M059J (cell line): Measurements from ENCODE around the gene HDDC3. TPM values are rescaled to one million over a fixed set of nuclear protein-coding genes. Genes with fewer than 3 reads are reported as not detected.

Experiments used
- DNase-seq: peaks from one replicate; pipeline ENCODE4 v3.0.0-alpha.2; 2012; ENCODE audit warnings: low read depth
- total RNA-seq: library from RNA; depleted of rRNA; stranded (reverse); fragments of >200 nt; shearing (Covaris generic); gene quantifications from 2 replicates; pipeline ENCODE4 v1.2.3, GENCODE V29; 2014

HDDC3 gene
- total RNA-seq, 1 experiment from 2014 or later = 9.9 TPM

DNA sequence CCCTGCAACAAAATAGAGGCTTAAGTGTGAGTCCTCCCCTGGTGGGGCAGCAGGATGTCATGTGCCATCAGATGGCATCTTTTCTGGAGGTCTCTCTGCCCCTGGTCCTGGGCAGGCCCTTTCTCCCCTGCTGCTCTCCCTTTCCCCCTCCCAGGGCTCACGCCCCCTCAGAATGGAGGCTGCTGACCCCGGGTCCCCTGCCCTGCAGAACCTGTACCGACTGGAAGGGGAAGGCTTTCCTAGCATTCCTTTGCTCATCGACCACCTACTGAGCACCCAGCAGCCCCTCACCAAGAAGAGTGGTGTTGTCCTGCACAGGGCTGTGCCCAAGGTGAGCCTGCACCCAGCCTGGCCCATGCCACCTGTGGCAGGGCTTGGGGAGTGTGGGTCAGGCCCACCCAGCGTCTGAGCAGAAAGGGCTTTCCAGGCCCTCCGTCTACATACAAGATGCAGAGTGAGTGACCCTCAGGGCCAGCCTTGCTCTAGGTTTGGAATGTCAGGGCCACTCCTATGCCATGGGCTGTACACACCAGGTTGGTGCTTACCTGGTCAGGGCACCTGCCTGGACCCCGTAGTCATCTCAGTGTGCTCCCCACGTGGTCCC, 40.9 kb downstream of the HDDC3 start:
- DNase-seq = no peak

DNA sequence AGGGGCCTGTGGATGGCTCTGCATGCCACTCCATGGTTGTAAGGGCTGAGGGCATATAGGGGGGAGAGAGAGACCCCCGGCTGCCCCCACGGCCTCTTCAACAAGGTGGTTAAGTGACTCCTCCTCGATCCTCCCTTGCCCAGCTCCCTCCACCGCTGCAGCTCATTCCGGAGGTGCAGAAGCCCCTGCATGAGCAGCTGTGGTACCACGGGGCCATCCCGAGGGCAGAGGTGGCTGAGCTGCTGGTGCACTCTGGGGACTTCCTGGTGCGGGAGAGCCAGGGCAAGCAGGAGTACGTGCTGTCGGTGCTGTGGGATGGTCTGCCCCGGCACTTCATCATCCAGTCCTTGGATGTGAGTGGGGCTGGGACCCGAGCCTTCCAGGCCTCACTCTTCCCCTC, 41.5 kb downstream of the HDDC3 start:
- DNase-seq = no peak

DNA sequence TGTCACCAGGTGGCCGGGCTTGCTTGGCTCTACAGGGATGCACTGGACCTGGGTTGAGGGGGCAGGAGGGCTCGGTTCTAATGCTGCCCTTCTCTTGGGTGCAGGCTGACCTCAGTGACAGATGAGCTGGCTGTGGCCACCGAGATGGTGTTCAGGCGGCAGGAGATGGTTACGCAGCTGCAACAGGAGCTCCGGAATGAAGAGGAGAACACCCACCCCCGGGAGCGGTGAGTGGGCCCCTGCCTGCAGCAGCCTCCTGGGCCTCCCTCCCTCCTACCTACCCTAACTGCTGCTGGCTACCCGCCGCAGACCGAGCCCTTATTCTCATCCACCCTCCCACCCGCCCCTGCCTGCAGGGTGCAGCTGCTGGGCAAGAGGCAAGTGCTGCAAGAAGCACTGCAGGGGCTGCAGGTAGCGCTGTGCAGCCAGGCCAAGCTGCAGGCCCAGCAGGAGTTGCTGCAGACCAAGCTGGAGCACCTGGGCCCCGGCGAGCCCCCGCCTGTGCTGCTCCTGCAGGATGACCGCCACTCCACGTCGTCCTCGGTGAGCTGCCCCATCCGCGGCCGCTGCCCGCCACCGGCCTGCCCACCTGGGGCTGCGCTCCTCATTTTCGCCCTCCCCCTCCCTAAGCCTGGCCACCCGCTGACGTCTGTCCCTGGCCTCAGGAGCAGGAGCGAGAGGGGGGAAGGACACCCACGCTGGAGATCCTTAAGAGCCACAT, 42.5 kb downstream of the HDDC3 start:
- no peak for DNase-seq

DNA sequence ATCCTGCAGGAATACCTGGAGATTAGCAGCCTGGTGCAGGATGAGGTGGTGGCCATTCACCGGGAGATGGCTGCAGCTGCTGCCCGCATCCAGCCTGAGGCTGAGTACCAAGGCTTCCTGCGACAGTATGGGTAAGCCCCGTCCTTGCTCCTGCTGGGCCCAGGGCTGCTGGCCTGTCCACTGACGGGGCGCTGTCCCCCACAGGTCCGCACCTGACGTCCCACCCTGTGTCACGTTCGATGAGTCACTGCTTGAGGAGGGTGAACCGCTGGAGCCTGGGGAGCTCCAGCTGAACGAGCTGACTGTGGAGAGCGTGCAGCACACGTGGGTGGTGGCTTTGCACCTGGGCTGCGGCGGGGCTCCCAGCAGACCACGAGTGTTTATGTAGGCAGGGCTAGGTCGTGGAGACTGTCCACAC, 43.0 kb downstream of the HDDC3 start:
- DNase-seq = no peak

DNA sequence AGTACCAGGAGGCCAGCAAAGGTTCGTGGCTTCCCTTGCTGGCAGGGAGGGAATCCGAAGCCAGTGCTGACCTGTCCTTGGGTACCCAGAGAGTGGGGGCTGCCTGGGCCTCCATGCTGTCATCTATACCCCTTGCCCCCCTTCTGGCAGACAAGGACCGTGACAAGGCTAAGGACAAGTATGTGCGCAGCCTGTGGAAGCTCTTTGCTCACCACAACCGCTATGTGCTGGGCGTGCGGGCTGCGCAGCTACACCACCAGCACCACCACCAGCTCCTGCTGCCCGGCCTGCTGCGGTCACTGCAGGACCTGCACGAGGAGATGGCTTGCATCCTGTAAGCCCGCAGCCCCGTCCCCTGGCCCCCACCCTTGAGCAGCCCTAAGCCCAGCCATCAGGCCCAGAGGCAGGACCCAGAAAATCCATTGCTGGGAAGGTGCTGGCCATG, 45.3 kb downstream of the HDDC3 start:
- no peak for DNase-seq

DNA sequence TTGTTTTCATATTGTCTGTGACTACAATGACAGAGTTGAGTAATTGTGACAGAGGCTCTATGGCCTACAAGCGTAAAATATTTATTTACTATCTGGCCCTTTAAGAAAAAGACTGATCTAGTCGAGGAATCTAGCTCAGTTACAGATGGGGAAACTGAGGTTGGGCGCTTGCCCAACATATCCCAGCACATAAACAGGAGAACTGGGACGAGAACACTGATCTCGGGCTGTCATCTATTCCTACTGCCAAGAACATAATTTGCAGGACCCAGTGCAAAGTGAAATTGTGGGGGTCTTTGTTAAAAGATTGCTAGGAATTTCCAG, 46.1 kb downstream of the HDDC3 start:
- DNase-seq = no peak

DNA sequence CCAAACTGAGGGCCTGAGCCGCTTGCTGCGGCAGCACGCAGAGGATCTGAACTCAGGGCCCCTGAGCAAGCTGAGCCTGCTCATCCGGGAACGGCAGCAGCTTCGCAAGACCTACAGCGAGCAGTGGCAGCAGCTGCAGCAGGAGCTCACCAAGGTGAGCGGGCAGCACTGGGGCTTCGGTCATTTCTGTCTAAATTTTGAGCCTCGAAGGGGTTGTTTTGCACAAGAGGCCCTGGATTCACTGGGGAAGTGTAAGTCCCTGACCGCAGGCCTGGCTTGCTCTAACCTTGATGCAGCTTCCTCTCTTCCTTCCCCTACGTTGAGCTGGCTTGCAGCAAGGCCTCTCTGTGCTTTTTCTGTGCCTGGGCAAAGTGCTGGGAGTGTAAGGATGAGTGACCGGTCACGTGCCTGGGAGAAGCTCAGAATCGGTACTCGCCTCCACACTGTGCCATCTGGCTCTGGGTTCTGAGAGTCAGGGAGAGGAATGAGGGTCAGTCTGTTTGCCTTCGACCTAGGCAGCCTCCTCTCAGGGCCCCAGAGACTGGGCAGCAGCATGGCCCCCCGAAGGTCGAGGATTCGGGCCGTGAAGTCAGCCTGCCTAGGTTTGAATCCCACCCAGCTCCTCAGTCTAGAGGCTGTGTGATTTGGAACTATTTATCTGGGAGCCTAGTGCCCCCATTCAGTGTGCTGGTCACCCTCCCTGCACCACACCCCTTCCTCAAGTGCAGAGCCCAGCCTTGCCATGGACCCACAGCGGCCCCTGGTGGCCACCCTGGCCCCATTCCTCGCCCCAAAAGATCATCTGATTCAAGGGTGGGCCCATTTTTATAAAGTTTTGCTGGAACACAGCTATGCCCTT, 46.7 kb downstream of the HDDC3 start:
- peak; percentile 37 for DNase-seq

DNA sequence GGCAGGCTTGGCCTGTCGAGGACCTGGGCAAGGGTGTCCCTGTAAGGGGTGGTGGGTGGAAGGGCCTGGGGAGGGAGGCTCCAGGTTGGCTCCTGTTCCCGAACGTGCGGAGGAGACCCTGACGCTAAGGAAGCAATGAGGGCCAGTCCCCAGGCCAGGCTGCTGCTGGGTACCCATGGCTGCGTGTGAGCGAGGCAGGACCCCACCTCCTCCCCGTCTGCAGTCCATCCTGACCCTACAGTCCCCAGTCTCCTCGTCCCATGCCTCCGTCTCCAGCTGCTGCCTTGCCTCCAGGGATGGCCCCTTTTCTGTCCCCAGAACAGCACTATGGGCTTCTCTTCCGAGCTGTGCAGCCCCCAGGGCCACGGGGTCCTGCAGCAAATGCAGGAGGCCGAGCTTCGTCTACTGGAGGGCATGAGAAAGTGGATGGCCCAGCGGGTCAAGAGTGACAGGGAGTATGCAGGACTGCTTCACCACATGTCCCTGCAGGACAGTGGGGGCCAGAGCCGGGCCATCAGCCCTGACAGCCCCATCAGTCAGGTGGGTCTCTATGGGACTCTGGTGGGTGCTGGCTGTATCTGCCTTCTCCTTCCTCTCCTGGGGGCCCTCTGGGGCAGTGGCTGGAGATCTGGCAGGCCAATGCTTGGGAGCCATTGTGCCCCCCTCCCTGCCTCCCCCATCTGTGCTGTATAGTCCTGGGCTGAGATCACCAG, 47.5 kb downstream of the HDDC3 start:
- no peak for DNase-seq

DNA sequence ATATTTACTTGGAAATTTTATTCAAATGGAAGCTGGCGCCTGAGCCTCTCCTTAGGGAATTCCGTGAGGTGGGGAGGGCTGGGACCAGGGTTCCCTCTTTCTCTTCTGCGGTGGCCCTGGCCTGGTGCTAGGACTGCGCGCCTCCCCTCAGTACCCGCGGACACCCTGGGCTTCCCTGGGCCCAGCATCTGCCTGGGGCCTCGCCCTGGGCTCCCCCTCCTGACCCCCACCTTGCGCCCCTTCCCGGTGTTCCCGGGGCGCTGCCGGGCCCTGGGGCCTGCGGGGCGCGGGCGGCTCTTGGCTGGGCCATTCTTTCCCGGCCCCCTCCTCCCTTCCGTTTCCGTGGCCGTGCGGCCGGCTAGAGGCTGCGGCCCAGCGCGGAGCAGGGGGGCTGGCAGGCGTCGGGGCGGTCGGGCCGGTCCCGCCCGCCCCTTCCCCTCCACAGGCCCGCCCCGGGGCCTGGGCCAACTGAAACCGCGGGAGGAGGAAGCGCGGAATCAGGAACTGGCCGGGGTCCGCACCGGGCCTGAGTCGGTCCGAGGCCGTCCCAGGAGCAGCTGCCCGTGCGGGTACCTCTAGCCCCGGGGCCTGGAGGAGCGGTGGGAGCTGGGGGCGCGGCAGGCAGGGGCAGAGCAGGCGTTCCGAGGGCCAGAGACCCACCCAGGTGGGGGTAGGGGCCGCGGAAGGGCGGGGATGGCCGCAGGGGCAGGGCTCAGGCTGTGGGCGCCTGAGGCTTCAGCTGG, 48.2 kb downstream of the HDDC3 start, which contains the start of gene FES:
TSS of gene FES (plus strand) at position 529 of the 743 bp plus-strand sequence. CDS start 542 bp downstream, outside the sequence.
- no peak for DNase-seq

DNA sequence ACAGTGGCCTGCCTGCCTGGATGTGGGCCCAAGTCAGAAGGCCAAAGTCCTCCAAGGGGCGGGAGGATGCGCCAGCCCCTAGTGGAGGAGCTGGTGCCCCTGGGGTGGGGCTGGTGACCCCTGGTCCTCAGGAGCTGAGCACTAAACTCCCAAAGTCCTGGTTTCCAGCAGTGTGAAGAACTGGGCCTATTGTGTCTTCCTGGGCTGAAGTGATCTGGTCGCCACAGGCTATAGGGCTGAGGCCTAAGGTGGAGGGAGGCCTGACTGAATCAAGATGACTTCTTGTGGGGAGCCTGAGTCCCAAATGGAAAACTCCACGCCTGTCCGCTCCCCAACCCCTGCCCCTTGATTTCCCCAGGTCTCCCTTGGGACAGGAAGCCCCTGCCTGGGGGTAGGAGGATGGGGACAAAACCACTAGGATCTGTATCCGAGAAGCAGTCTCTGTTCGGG, 48.8 kb downstream of the HDDC3 start:
- no peak for DNase-seq

DNA sequence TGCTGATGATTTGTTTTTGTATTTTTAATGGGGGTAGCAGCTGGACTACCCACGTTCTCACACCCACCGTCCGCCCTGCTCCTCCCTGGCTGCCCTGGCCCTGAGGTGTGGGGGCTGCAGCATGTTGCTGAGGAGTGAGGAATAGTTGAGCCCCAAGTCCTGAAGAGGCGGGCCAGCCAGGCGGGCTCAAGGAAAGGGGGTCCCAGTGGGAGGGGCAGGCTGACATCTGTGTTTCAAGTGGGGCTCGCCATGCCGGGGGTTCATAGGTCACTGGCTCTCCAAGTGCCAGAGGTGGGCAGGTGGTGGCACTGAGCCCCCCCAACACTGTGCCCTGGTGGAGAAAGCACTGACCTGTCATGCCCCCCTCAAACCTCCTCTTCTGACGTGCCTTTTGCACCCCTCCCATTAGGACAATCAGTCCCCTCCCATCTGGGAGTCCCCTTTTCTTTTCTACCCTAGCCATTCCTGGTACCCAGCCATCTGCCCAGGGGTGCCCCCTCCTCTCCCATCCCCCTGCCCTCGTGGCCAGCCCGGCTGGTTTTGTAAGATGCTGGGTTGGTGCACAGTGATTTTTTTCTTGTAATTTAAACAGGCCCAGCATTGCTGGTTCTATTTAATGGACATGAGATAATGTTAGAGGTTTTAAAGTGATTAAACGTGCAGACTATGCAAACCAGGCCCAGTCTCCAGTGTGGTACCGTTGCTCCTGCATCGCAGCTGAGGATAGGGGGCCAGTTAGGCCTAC, 49.4 kb downstream of the HDDC3 start:
- no peak for DNase-seq

DNA sequence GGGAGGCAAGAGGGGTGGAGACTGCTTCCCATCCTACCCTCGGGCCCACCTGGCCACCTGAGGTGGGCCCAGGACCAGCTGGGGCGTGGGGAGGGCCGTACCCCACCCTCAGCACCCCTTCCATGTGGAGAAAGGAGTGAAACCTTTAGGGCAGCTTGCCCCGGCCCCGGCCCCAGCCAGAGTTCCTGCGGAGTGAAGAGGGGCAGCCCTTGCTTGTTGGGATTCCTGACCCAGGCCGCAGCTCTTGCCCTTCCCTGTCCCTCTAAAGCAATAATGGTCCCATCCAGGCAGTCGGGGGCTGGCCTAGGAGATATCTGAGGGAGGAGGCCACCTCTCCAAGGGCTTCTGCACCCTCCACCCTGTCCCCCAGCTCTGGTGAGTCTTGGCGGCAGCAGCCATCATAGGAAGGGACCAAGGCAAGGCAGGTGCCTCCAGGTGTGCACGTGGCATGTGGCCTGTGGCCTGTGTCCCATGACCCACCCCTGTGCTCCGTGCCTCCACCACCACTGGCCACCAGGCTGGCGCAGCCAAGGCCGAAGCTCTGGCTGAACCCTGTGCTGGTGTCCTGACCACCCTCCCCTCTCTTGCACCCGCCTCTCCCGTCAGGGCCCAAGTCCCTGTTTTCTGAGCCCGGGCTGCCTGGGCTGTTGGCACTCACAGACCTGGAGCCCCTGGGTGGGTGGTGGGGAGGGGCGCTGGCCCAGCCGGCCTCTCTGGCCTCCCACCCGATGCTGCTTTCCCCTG, 50.2 kb downstream of the HDDC3 start:
- no peak for DNase-seq

DNA sequence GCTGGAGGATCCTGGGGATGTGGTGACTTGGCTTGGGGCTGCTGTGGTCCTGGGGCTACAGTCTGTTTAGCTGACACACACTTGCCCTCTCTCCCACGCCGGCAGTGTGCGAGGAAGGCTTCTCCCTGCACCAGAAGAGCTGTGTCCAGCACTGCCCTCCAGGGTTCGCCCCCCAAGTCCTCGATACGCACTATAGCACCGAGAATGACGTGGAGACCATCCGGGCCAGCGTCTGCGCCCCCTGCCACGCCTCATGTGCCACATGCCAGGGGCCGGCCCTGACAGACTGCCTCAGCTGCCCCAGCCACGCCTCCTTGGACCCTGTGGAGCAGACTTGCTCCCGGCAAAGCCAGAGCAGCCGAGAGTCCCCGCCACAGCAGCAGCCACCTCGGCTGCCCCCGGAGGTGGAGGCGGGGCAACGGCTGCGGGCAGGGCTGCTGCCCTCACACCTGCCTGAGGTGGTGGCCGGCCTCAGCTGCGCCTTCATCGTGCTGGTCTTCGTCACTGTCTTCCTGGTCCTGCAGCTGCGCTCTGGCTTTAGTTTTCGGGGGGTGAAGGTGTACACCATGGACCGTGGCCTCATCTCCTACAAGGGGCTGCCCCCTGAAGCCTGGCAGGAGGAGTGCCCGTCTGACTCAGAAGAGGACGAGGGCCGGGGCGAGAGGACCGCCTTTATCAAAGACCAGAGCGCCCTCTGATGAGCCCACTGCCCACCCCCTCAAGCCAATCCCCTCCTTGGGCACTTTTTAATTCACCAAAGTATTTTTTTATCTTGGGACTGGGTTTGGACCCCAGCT, 51.0 kb downstream of the HDDC3 start:
- DNase-seq = no peak

DNA sequence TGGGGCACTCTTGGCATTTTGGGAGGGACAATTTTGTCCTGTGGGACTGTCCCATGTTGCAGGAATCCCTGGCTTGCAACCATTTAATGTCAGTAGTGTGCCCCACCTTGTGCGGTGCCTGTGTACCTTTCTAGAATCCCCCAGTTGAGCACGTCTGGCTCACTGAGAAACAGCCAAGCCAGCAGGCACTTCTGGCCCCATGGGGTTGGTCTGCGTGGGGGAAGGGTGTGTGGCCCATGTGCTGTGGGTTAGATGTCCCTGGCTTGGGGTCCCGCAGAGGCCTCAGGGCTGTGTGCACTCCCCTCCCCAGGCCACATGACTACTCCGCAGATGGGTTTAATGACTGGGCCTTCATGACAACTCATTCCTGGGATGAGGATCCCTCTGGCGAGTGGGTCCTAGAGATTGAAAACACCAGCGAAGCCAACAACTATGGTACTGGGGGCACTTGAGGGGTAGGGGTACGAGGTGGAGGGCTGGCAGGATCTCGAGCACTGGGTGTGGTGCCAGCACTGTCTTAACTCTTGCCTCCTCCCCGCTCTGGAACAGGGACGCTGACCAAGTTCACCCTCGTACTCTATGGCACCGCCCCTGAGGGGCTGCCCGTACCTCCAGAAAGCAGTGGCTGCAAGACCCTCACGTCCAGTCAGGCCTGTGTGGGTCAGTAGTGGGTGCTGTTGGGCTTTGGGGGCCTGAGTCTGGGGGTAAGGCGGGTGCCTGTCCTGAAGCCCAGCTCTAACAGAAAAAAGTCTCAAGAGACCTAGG, 51.8 kb downstream of the HDDC3 start:
- no peak for DNase-seq
